ENCODE results near the gene STIMATE. TPM values are rescaled to one million over a fixed set of nuclear protein-coding genes. Genes with fewer than 3 reads are reported as not detected.
A peak's percentile ranks its signal among the peaks of the same experiment; 100 is the strongest.

Gene STIMATE
- total and polyA plus RNA-seq, 9 of the 15 experiments (the other 6 are each of a cell fraction or from before 2014, with no cell fraction given) = 0.14 to 7.7 (median 4.9) TPM

- Histone ChIP-seq H3K9me3 (replicated peaks; ENCODE audit: control insufficient read depth, insufficient read depth, low read depth, low read length) (no peaks in the 10 kb centered on the region), H3K4me2 (ENCODE audit: insufficient read depth, low read length) (no peak overlapping the region), H4K20me1 (replicated peaks; ENCODE audit: control insufficient read depth, insufficient read depth, low read length) (no peaks in the 10 kb centered on the region), H2AFZ (ENCODE audit: low read depth, low read length) (no peak overlapping the region), H3K36me3 (ENCODE audit: control insufficient read depth, insufficient read depth, low read length) (no peaks in the 10 kb centered on the region), H3K79me2 (ENCODE audit: control insufficient read depth, insufficient read depth, low read length) (no peaks in the 10 kb centered on the region), H3K4me3 (no peak overlapping the region), H3K27me3 (ENCODE audit: control insufficient read depth in 2 of 2, insufficient read depth in 2 of 2, low read length in 2 of 2) (no peaks in the 10 kb centered on the region), H3K4me1 (replicated peaks in 1 of 2; ENCODE audit: control insufficient read depth in 2 of 2, insufficient read depth in 2 of 2, low read length in 2 of 2) (no peaks in the 10 kb centered on the region), H3K9me1 (ENCODE audit: control insufficient read depth, insufficient read depth, low read length) (no peaks in the 10 kb centered on the region), H3K9ac (ENCODE audit: insufficient read depth in 1 of 2, low read depth in 2 of 2, low read length in 2 of 2) (no peak overlapping the region), H3K27ac (ENCODE audit: extremely low read depth, low read depth, low read length) (no peak overlapping the region)
- intact Hi-C loops (cut with micrococcal nuclease) = no loop called here
- FAIRE-seq (no peak), DNase-seq (ENCODE audit: extremely low read depth in 1 of 4, low spot score in 3 of 4) (no peak), ATAC-seq (no peak)
- in situ Hi-C loops (cut with MboI) = loop anchor here (10.0 kb wide), 1 partner anchor 235 kb away; no protein-coding TSS in a partner anchor
- CTCF ChIA-PET (ENCODE audit: low intra/inter-chr PET ratio) = no interaction called here
- 42% methylated on average over 14 of the region's 23 CpGs for WGBS (ENCODE audit: insufficient coverage, low coverage, missing lambda C conversion rate)
- BruUV-seq (replicated peaks) = no TSS peak
- TF ChIP-seq ZBTB33 (CRISPR knock-in tag; IDR thresholded peaks at IDR 0.05) = 0 out of 2 replicates have a peak, but pooled peaks have one; percentile 28
- no peak for TF ChIP-seq TEAD4 (IDR thresholded peaks at IDR 0.05; ENCODE audit: low read length)
- no peak for TF ChIP-seq TEAD4 (CRISPR knock-in tag; IDR thresholded peaks at IDR 0.05; ENCODE audit: borderline replicate concordance)
- TF ChIP-seq BHLHE40 (IDR thresholded peaks at IDR 0.05; ENCODE audit: low read length) = no peak
- POLR2A ChIA-PET = interaction anchor here (0.6 to 1.0 kb wide), 2 partner anchors 8 to 143 kb away, joined by 3 to 4 read pairs; no protein-coding TSS in a partner anchor
Measured at GRCh38 chr3:52839892-52840545, 57.3 kb downstream of the STIMATE start.

Data from K562 (cell line).